ENCODE measurements around the gene PGM2L1.

DNA sequence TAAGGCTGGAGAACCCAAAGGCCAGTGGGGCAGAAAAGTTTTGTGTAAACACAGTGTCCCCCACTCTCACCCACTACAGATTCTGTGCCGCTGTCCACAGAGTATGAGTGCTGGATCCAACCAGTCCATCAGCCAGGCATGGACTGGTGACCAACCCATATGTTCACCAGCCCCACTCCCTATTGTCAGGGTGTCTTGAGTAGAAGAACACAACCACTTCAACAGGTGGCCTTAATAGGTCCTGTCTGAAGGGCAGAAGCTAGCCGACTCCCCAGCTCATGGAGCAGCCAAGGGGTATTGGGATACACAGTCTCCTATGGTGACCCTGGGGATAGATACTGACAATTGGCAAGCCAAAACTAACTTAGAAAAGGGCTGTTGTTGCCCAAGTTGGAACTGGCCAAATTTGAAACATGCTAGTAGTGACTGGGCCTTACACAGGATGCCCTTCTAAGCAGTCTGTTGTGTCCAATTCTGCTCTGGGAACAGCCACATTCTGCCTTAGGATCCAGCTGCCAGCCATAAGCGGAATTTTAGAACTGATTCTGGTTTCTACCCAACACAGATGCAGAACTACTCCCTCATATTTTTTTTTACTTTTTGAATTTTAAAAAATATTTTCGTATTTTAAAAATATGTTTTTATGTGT lies 19.8 kb upstream of the PGM2L1 start:
- TF ChIP-seq GATA2 (IDR thresholded peaks at IDR 0.05; ENCODE audit: low read depth, low read length) = no peak
- TF ChIP-seq GATA3 (IDR thresholded peaks at IDR 0.05; ENCODE audit: low read depth, low read length) = no peak

All from SH-SY5Y (cell line).